Testis (tissue), 2 donors: Measurements from ENCODE around the gene PPP2R5D.

Experiments used
- POLR2A ChIP-seq: fragments of 450-650 bp; IDR thresholded peaks from one replicate; pipeline ENCODE4 v1.6.1; 2017; ENCODE audit warnings: antibody characterized with exemption, mild to moderate bottlenecking, moderate library complexity
- TF ChIP-seq, protein P1 (sequence below), 3 experiments: fragments of 450-650 bp in 2 of 3; fragments of 200-600 bp in 1 of 3; sonication (generic) in 1 of 3; IDR thresholded peaks; one replicate each; pipeline ENCODE4 v1.5.1; 2016 to 2019; ENCODE audit warnings: antibody characterized with exemption in 3 of 3, mild to moderate bottlenecking in 2 of 3, moderate library complexity in 1 of 3

DNA sequence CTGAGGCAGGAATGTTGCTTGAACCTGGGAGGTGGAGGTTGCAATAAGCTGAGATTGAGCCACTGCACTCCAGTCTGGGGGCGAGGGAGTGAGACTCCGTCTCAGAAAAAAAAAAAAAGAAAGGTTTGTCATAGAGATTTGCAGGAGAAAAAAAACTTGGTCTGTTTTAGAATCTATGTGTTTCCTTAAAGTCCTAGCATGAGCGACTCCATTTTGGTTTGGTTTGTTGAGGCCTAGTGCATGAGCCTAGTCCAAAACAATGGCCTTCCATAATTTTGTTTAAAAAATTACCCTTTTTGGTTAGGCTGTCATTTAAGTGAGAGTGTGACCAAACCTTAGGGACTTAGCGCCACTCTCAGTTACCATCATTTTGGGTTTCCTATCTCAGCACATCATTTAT lies 32.0 kb upstream of the PPP2R5D start:
- TF ChIP-seq, protein P1, sequence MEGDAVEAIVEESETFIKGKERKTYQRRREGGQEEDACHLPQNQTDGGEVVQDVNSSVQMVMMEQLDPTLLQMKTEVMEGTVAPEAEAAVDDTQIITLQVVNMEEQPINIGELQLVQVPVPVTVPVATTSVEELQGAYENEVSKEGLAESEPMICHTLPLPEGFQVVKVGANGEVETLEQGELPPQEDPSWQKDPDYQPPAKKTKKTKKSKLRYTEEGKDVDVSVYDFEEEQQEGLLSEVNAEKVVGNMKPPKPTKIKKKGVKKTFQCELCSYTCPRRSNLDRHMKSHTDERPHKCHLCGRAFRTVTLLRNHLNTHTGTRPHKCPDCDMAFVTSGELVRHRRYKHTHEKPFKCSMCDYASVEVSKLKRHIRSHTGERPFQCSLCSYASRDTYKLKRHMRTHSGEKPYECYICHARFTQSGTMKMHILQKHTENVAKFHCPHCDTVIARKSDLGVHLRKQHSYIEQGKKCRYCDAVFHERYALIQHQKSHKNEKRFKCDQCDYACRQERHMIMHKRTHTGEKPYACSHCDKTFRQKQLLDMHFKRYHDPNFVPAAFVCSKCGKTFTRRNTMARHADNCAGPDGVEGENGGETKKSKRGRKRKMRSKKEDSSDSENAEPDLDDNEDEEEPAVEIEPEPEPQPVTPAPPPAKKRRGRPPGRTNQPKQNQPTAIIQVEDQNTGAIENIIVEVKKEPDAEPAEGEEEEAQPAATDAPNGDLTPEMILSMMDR (IDR thresholded peaks at IDR 0.05), result no peak
- TF ChIP-seq POLR2A, result no peak
